ENCODE measurements around the gene ZDHHC18. TPM values are rescaled to one million over a fixed set of nuclear protein-coding genes. Genes with fewer than 3 reads are reported as not detected.

The ZDHHC18 gene
- total RNA-seq, 1 experiment from 2014 or later = 33.1 TPM

- Histone ChIP-seq H3K14ac (ENCODE audit: insufficient read depth, low read length) (no peak overlapping the region), H2AK5ac (ENCODE audit: insufficient read length, low read length) (no peak overlapping the region), H4K5ac (ENCODE audit: insufficient read length, low read depth, low read length) (no peak overlapping the region), H2BK15ac (ENCODE audit: low read depth, low read length) (no peak overlapping the region), H4K20me1 (ENCODE audit: control insufficient read depth, insufficient read depth, insufficient read length) (no peaks in the 10 kb centered on the region), H3K4me1 (ENCODE audit: insufficient read depth, low read length) (no peaks in the 10 kb centered on the region), H3T11ph (ENCODE audit: low read length) (no peak overlapping the region), H2BK12ac (ENCODE audit: insufficient read length, low read depth, low read length) (no peak overlapping the region), H3K23me2 (ENCODE audit: insufficient read length, low read depth, low read length, poor library complexity, severe bottlenecking) (peaks cover 7% of the 10 kb centered on the region), H2AFZ (ENCODE audit: low read length) (no peak overlapping the region), H4K8ac (replicated peaks; ENCODE audit: insufficient read length, low read depth, low read length) (no peak overlapping the region), H3K79me2 (ENCODE audit: insufficient read depth, low read length) (no peaks in the 10 kb centered on the region; the same call in 1 of the 2 replicates), H3K27ac (ENCODE audit: insufficient read length, low read depth, low read length) (no peak overlapping the region), H3K27me3 (ENCODE audit: insufficient read depth, low read length) (no peaks in the 10 kb centered on the region), H2BK120ac (ENCODE audit: low read depth, low read length, poor library complexity, severe bottlenecking) (no peak overlapping the region), H3K9me3 (ENCODE audit: control insufficient read depth, low read depth, low read length) (no peaks in the 10 kb centered on the region), H3K79me1 (ENCODE audit: insufficient read depth, low read depth, low read length, poor library complexity, severe bottlenecking) (peaks cover 3% of the 10 kb centered on the region), H2BK20ac (ENCODE audit: low read depth, low read length, poor library complexity, severe bottlenecking) (no peak overlapping the region), H3K56ac (ENCODE audit: insufficient read length, low read depth, low read length) (no peak overlapping the region), H4K91ac (ENCODE audit: insufficient read length, low read depth, low read length) (no peak overlapping the region), H2BK5ac (ENCODE audit: insufficient read length, low read length) (no peak overlapping the region), H3K4me2 (ENCODE audit: insufficient read depth, insufficient read length, low read length) (no peak overlapping the region), H3K23ac (ENCODE audit: insufficient read length, low read depth, low read length) (no peak overlapping the region), H3K9ac (ENCODE audit: extremely low read depth, insufficient read length, low read length) (no peak overlapping the region), H3K4ac (ENCODE audit: low read depth, low read length) (no peak overlapping the region), H3K18ac (ENCODE audit: insufficient read length, low read depth, low read length) (no peak overlapping the region)
- Mint-ChIP-seq H3K9me3 (no peaks in the 10 kb centered on the region), H3K4me1 (peaks cover 32 to 35% of the 10 kb centered on the region in 2 experiments), H3K27me3 (ENCODE audit: low read depth) (peaks cover 1% of the 10 kb centered on the region; the same call in 1 of the 2 replicates), H3K27ac (peak overlapping the region in 1 of 3 experiments; percentile 22; a peak in 1 of 7 replicates), H3K4me3 (peak overlapping the region; percentile 78 to 95), H3K36me3 (ENCODE audit: insufficient read depth in 1 of 3, low read depth in 3 of 3) (peaks cover 10 to 17% (median 14%) of the 10 kb centered on the region in 3 experiments; a peak in 6 of 7 replicates)
- TF ChIP-seq CTCF (conservative IDR thresholded peaks at IDR 0.05) = no peak
- WGBS (ENCODE audit: extremely low coverage, insufficient read length, low lambda C conversion rate) = no CpG with 5 or more reads among the region's 4 CpGs
- no peak for DNase-seq
Observed at GRCh38 chr1:26828411-26828991, 2.0 kb downstream of the ZDHHC18 start.
